Breast epithelium (tissue), 3 donors: ENCODE measurements around the gene DUSP15.

Experiments used
- POLR2A ChIP-seq: fragments of 450-650 bp; IDR thresholded peaks from one replicate; pipeline ENCODE4 v1.6.1; 2016; ENCODE audit warnings: antibody characterized with exemption, mild to moderate bottlenecking, moderate library complexity
- TF ChIP-seq, protein P1 (sequence below), 3 donors: fragments of 450-650 bp; IDR thresholded peaks; one replicate each; pipeline ENCODE4 v1.5.1; 2016 to 2017; ENCODE audit warnings: antibody characterized with exemption in 3 of 3, mild to moderate bottlenecking in 3 of 3, moderate library complexity in 3 of 3

DNA sequence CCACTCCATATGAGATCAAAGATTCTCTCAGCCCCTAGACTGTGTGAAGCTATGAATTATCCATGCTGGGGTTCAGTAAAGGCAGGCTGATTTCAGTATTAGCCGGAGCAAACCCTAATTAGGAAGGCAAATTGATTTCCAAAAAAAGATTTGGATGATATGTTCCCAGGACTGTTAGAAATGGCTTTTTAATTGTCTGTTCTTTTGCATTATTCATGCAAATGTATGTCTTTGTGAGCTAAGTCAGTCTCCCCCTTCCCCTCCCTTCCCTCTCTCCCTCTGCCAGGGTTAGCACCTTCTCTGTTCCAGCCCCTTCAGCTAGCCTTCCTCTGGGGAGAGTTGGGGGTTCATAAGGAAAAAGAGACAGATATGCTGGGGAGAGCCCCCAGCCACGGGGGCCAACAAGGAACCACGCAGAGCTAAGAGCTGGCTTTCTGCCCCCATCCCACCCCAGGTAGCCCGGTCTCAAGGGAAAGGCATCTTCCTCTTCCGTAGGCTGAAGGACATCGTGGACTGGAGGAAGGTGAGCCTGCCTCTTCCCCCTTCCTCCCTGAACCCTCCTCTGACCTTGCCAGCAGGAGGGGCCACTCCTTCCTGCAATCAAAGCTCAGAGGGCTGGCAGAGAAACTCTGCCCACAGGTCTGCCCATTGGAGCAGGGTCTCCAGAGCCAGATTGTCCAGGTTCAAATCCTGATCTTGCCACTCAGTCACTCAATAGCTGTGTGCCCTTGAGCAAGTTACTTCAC lies 49.3 kb upstream of the DUSP15 start:
- TF ChIP-seq, protein P1, sequence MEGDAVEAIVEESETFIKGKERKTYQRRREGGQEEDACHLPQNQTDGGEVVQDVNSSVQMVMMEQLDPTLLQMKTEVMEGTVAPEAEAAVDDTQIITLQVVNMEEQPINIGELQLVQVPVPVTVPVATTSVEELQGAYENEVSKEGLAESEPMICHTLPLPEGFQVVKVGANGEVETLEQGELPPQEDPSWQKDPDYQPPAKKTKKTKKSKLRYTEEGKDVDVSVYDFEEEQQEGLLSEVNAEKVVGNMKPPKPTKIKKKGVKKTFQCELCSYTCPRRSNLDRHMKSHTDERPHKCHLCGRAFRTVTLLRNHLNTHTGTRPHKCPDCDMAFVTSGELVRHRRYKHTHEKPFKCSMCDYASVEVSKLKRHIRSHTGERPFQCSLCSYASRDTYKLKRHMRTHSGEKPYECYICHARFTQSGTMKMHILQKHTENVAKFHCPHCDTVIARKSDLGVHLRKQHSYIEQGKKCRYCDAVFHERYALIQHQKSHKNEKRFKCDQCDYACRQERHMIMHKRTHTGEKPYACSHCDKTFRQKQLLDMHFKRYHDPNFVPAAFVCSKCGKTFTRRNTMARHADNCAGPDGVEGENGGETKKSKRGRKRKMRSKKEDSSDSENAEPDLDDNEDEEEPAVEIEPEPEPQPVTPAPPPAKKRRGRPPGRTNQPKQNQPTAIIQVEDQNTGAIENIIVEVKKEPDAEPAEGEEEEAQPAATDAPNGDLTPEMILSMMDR (IDR thresholded peaks at IDR 0.05), result no peak
- TF ChIP-seq POLR2A, result no peak
